Effector CD4-positive, alpha-beta T cell (primary cell): ENCODE data around the gene ASXL3.

Source experiments
- DNase-seq: peaks from one replicate; pipeline ENCODE4 v3.0.0-alpha.2; 2020

The ASXL3 gene

DNA sequence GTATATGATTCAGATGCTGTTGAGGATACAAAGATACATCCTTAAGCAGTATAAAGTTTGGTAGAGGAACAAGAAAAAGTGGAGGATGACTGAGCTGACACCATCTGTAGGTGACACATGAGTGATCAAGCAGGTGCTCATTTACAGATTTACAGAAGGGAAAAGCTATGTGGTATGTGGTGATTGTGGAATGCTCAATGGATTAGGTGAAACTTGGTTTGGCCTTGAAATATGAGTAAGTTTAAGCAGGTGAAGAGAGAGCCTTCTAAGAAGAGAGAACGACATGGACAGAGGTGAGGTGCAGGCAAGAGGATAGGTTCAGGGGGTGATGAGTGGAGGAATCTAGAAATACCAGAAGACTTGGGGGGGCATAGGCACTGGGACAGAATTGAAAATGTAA, 5.9 kb downstream of the ASXL3 start:
- DNase-seq: no peak

DNA sequence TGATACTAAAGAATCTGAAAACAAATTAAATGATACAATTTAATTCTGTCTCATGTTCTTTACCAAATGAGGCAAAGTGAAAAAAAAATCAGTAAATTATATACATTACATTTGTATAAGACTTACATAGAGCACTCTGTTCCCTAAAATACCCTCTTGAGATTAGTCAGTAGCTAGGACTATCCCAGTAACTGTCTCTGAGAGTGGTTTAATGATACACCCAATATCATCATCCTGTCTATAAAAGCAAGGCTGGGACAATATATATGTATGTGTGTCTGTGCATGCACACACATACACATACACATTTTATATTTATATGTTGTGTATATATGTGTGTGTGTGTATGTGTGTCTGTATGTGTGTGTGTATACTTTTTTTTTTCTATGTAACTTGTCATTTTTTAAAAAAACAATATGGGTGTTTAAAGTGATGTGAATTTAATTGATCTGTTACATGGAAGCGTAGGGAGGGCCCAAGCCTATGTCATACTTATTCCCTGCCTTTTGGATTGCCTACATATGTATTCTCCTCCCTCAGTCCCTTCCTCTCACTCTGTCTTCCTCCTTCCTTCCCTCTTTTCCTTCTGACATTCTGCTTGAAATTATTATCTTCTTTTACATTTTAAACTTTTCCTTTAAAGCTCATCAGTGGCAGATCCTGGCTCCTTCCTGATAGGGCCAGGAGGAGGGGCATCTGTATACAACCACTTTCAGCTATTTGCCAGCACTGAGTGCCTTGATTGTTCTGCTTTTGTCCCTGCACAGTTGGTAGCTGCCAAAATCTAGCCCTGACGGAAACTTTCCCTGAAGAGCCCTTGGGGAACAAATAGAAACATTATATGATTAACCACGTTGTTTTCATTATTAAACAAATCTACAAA, 6.8 kb downstream of the ASXL3 start:
- DNase-seq: no peak

DNA sequence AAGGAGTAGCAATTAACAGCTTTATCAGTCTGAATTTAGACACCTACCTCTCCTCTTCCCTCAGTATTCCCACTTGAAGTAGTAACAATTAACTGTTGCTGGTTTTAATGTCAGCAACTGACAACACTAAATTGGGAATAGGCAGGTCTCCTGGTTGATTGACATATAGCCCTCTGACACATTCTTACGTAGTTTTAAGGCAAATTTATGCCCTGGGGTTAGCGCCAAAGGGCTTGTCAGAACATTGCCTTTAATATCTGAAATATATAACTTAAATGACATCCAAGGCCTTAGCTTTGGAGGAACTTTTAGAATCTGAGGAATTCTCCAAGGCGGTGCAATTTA, 7.4 kb downstream of the ASXL3 start:
- no peak for DNase-seq

DNA sequence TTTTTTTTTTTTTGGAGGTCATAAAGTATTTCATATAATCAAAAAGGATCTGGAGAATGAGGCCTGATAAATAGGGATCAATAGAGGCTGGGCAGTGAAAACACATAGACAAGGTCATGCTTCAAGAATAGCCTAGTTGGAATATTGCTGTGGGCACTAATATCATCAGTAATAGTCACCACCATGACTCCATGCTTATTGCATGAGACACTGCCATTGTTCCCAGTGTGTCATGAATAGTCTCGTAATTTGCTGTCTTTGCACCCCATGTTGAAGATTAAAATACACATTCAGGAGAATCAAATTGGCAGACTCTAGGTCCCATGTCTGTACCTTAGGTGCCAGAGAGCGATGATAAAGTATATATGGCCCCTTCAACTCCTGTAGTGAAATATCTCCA, 10.3 kb downstream of the ASXL3 start:
- no peak for DNase-seq

DNA sequence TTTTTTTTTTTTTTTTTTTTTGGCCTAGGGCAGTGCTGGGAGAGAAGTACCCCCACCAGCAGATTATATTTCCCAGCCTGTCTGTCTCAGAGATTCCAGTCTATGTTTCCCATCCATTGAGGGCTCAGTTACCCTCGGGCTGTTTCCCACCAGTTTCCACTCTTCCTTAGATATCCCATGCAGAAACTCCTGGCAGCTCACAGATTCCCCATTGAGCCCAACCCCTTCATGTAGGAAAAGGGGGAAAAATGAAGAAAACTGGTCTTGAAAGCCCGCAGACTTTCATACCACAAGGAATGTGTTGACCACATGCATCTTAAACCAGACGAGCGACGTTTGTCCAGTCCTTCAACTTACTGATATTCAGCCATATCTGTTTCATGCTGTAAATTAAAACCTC, 15.2 kb downstream of the ASXL3 start:
- no peak for DNase-seq

DNA sequence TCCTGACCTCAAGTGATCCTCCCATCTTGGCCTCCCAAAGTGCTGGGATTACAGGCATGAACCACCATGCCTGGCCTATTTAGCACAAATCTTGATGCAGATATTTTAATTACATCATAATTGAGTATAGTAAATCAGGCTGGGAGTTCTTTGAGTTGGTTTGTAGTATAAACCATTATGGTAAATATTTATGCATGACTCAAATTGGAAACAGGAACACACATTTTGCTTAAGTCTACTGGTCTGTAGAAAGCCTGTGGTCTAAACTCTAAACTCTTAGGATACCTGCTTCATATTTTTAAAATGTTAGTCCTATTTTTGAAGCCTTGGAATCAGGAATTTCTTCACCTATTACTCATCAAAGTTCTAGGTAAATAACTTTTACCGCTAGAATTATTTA, 16.8 kb downstream of the ASXL3 start:
- DNase-seq: no peak

DNA sequence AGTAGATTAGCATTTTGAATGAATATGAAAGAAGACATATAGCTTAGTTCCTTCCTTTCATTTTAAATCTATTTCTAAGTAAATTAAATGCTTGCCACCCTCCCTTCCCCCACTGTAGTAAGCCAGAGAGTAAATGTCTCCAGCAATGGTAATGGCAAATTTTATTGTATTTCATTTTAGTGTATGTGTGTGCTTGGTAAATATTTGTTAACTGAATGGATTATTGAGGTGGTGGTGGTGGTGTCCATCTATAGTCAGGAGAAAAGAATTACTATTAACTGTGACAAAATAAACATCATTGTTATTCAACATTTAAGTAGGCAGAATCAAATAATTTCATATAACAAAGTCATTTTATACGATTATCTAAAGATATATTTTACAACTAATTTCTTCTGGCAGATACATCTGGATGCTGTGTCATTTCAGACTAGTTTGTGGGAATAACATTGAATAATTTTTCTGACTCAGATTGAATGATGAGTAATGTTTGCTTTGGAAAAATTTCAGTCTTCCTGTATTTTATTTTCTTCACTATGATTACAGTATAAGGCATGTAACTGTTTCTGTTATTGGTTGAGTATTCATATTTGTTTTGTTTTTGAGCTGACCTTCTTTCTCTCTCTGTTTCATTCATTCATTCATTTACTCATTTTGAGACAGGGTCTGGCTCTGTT, 18.3 kb downstream of the ASXL3 start:
- no peak for DNase-seq

DNA sequence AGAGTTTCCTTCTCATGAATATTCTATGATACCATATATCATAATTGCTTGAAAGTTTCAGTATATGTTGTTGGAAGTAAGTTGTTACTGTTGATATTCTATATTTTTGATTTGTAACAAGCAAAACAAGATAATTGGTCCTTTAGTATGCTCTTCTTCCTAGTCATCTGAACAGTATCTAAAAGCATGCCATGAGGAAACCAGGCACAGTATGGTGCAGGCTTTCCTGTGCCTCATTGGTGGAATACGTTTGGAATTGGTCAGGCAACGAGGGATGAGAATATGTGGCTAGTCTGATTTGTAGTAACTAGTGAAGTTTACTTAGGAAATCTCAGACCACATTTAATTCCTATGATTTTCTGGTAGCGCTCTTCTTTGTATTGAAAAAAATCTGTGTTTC, 22.8 kb downstream of the ASXL3 start:
- no peak for DNase-seq

DNA sequence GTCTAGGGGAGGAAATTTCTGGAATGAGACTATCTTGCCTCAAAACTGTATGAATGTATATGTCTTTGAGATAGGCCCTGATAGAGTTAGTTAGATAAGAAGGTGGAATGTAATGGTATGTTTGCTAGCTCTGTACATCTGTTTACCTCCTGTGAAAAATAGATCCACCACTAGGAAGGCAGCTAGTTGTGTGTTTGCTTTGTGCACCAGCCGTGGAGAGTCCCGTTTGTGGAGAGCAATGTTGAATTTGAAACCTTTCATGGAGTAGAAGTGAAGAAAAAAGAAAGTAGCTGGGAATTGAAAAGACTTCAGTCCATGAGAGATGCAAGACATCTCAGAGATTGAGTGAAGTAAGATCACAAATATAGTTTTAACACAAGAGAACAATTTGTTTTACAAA, 25.4 kb downstream of the ASXL3 start:
- DNase-seq: no peak

DNA sequence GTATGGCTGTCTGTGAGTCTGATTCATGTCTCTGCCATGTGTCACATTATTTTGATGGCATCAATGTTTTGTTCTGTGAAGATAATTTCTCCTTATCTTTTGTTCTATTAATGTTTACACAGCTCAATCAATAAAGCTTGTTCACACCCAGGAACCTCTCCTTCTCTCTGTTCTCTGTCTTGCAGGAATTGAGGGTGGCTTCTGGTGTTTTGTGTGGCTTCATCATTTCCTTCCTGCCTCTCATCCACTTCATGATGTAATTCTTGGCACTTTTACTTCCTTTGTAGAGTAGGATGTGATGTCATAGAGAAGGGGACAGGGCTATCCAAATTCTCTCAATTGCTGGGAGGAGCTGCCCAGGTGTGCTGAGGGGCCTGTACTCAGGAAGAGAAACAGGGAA, 27.2 kb downstream of the ASXL3 start:
- no peak for DNase-seq

DNA sequence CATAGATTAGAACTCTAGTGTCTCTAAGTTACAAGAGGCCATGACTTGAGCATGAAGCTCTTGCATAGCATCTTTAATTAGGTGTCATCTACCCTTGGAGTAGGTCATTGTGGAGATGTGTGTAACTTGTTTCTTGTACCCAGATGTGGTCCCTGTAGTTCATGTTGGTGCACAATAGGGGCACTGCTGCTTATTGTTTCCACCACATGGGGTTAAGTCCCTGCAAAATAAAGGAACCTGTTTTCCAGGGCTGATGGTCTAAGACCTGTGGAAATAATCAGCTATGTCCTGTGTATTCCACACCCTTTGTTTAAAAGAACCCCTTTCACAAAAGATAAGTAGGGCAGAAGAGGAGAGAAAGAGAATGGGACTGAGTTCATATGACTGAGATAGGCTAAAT, 28.6 kb downstream of the ASXL3 start:
- DNase-seq: no peak

DNA sequence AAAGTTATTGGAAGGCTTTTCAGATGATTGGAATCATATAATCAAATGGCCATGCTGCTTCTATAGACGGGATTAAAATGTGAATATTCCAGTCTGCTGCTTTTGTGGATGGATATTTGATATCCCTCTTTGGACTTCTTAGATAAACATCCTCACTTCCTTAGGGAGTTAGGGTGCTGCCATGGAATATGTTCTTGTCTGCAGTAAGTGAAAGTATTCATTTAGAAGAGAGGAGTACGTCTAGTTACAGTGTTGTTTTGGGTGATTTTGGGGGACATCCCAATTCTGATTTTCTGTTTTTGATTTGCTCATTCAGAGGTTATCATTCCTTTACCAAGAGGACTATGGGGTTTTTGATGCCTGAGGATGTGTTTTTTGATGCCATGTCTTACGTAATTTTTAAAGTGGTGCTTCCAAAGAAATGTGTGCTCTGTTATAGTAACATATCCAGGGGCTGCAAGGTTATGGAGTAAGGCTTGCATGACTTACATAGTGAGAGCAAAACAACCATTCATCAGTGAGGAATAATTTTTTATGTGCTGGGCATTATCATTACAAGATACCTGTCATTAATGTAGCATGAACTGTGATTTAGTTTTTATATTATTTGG, 33.6 kb downstream of the ASXL3 start:
- DNase-seq: no peak

DNA sequence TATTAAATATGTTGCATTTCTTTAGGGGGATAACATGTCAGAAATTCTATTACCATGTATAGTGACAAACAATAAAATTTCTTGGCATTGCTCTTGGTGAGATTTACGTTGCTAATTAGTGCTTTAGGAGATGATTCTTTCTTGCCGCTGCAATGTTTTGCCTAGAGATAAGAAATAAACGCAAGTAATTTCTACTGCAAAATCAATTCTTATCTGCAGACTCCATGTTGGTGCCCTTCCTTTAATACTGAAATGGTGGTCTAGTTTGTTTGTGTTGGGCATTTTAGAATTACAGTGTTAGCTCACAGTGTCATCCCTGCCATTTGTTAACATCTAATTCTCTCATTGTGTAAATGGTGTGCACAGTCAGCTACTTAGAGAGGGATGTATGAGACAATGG, 34.6 kb downstream of the ASXL3 start:
- DNase-seq: no peak

DNA sequence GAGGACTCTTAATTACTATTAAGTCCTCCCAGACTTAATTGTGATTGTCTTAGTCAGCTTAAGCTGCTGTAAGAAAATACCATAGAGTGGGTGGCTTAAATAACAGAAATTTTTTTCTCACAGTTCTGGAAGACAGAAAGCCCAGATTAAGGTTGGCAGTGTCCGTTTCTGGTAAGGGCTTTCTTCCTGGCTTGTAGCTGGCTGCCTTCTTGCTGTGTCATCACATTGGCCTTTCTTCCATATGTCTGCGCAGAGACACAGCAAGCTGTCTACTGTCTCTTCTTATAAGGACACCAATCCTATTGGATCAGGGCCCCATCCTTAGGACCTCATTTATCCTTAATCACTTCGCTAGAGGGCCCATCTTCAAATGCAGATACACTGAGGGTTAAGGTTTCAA, 38.5 kb downstream of the ASXL3 start:
- DNase-seq: no peak

DNA sequence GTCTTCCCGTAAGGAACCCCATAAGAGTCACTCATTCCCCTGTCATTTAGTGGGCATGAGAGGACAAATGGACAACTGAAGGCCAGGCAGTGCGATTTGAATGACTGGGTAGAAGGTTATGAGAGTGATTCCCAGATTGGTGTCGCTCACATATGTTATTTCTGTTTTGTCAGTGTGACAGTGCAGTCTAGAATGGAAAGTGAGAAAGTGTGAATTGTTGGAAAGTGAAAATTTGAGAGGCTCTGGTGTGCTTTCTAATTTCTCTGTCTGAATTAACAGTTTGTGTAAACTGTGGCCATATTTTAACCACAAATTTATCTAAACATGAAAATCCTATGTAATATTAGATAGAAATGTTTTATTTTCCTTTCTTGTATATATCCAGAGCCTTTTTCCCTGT, 49.1 kb downstream of the ASXL3 start:
- no peak for DNase-seq

DNA sequence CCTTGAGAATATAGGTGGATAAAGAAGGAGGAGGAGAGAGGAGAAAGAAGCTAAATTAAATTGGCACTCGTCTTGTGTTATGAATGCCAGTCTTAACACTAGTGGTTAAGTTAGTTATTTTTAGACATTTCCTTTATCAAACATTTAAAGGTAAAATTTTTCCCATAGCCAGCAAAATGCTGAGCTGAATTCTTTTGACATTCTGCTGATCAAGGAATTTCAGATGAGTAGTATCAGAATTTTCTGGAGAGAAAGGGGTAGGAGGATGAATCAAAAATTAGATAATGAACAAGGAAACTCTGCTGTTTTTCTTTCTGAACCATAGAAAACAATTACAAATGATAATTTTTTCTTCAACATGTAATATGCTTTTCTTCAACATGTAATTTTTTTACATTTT, 52.5 kb downstream of the ASXL3 start:
- DNase-seq: no peak

DNA sequence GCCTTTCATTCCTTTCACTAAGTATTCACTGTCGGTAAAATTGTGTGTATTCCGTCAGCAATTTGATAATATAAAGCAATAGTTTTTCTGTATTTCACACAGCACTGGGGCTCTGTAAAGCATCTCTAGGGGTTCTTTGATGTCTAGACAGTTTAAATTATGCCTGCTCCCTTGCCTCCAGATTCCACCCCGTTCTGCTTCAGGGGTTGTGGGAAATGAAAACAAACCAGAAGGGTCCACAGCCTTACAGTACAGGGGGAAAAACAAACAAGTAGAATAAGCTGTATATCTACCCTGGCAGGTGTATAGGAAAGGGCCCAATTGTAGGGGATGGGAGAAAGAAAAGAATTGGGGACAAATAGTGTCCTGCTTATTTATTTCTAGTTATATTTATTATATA, 63.1 kb downstream of the ASXL3 start:
- DNase-seq: no peak

DNA sequence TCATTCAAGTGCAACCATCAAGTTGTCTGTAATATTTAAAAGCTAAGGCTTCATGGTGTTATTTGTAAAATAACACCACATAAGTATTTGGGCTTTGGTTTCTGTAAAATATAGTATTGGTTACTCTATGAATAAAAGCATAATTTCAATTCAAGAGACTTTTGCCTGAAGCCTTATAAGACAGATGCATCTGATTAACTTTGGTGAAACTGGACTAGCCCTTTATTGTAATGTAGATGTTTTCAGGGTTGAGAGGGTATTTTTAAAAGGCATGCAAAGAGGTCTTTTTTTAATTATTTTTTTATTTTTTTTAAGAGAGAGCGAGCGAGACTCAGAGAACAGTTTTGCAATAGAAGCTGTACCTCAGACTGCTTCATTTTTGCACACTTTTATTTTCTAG, 66.5 kb downstream of the ASXL3 start:
- no peak for DNase-seq

DNA sequence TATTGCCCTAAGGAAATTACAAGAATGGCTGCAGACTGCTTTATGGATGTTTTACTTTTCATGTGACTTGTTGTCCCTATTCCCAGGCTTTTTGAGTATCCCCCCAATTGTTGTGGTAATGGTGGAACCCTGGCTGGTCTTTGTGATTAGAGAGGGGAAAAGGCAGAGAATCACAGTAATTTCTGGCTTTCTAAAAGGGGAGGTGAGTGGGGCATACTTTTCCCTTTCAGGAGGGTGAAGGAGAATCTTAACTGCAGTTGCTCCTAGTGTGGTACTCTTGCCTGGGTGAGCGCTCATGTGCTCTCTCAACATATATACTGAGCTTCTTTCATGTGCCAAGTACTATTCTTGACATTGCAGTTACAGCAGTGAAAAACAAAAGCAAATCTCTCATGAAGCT, 69.3 kb downstream of the ASXL3 start:
- no peak for DNase-seq

DNA sequence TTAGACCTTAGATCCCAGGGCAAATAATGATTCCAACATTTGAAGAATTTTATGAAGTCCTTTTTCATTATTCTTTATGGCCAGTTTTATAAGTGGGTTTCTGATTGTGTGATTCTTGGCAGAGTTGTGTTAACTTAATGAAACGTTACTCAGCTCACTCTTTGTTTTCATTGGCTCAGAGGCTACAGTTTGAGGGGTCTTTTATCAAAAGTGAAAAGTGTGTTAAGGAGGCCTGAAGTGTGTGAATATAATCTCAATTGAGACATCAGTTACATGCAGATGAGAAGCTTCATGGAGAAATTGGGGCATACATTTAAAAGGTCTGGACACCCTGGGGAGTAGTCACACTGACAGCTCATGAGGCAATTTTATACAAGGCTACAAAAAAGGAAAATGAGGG, 74.6 kb downstream of the ASXL3 start:
- no peak for DNase-seq

DNA sequence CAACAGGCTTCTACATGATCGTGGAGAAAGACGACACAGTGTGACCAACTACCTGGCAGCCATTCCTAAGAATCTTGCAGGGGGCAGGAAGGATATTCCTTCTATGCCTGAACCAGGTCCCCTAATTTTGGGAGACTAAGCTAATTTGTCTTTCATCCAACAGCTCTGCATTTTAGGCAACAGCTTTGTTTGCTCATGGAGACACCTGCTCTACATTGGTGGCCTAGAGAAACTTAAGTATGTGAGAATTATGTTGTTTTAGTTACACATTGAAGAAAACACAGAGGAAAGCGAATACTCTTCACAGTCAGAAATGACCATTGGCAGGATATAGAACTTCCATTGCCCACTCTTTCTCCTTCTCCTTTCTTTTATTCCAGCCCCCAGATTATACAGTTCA, 75.2 kb downstream of the ASXL3 start:
- DNase-seq: no peak

DNA sequence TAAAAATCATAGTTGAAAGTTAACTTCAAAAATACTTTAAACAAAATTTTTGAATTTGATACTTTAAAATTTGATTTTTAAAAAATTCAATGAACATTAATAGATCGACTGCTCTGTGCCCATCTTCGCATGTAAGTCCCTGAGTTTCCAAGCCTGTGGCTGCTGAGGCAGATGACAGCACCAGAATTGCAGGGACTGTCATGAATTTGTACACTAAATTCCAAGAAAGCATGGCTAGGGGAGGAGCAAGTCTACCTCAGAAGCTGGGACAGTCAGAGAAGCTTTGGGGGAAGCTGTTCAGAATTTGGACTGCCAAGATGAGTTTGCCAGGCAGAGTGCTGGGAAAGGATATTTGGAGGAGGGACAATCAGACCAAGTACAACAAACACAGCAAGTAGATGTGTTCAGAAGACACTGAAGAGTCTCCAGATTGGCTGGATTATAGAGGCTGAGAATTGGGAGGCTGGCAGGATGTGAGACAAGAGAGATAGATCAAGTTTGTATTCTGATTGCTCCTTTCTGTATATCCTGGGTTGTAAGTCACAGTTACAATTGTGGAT, 79.0 kb downstream of the ASXL3 start:
- no peak for DNase-seq

DNA sequence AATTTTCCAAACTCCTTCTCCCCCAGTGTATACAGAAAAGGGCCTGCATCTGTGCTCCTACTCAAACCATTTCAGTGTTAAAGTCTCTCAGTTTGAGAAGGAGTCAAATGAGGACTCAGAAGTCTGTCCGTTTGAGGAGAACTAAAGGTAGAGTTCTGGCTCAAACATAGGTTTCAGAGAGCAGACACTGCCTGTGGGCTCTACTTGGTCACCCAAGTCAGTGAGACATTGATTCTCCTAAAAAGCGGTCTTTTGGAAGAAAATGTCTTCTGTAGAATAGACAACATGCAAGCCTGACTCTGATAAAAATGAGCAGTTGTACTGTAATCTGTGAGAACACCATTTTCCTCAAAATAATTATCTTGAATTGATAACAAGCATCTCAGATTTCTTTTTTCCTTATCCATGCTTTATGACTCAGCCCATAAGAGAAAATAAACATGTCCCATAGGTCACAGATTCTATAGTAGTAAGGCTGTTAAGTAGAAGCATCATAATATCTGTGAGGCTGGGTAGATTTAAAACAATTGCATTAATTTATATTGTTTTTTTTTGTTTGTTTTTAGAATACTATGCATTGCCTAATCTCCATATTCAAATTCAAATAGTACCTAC, 82.8 kb downstream of the ASXL3 start:
- no peak for DNase-seq
